Caco-2 (cell line): Measurements from ENCODE around the gene RPL12. TPM values are rescaled to one million over a fixed set of nuclear protein-coding genes. Genes with fewer than 3 reads are reported as not detected.

ENCODE experiments used
- BruUV-seq: library from RNA; stranded (reverse); fragments of 400-500 nt; replicated peaks from 2 replicates; lab custom pipeline; 2021; lab: Mats Ljungman, UMichigan
- CTCF ChIA-PET: fragments of 300-600 bp; sonication (Branson Sonifier 250); formaldehyde crosslinking; loops from one replicate; lab custom pipeline; 2022; ENCODE audit warnings: antibody characterized with exemption; lab: Charles Lee
- POLR2A ChIA-PET: fragments of 300-600 bp; sonication (Branson Sonifier 250); formaldehyde crosslinking; loops from one replicate; lab custom pipeline; 2022; ENCODE audit warnings: antibody characterized with exemption; lab: Charles Lee
- DNase-seq, 2 experiments: peaks; one replicate each; pipeline versions ENCODE4 v3.0.0 to v3.0.0-alpha.2; 2020 to 2022
- H3K27me3 ChIP-seq: replicated peaks from 2 replicates; pipeline ENCODE4 v1.6.0; 2011; ENCODE audit warnings: low read length; ENCODE audit not compliant: control insufficient read depth, insufficient read depth
- H3K36me3 ChIP-seq: 2 replicates; pipeline ENCODE4 v1.5.1; 2011; ENCODE audit warnings: low read length; ENCODE audit not compliant: control insufficient read depth, insufficient read depth
- H3K4me1 ChIP-seq: fragments of 250-450 bp; sonication (Bioruptor Pico); 2 replicates; pipeline ENCODE4 v1.5.1; 2020; ENCODE audit warnings: mild to moderate bottlenecking
- H3K4me3 ChIP-seq: 2 replicates; pipeline ENCODE4 v1.5.1; 2011; ENCODE audit warnings: low read depth, mild to moderate bottlenecking, control low read depth, low read length
- H3K9me3 ChIP-seq: fragments of 250-450 bp; sonication (Bioruptor Pico); 2 replicates; pipeline ENCODE4 v1.5.1; 2020; ENCODE audit warnings: mild to moderate bottlenecking, moderate library complexity
- H3K27ac Mint-ChIP-seq: one replicate; pipeline ENCODE4 v1.8.0; 2022; ENCODE audit warnings: mixed read lengths; ENCODE audit not compliant: unreplicated experiment
- H3K27me3 Mint-ChIP-seq: one replicate; pipeline ENCODE4 v1.8.0; 2022; ENCODE audit warnings: mixed read lengths; ENCODE audit not compliant: insufficient read depth, unreplicated experiment
- H3K36me3 Mint-ChIP-seq: one replicate; pipeline ENCODE4 v1.8.0; 2022; ENCODE audit warnings: mild to moderate bottlenecking, mixed read lengths; ENCODE audit not compliant: insufficient read depth, unreplicated experiment
- H3K4me1 Mint-ChIP-seq: one replicate; pipeline ENCODE4 v1.8.0; 2022; ENCODE audit warnings: low read depth, mixed read lengths; ENCODE audit not compliant: unreplicated experiment
- H3K4me3 Mint-ChIP-seq: one replicate; pipeline ENCODE4 v1.8.0; 2022; ENCODE audit warnings: mild to moderate bottlenecking, moderate library complexity, mixed read lengths; ENCODE audit not compliant: unreplicated experiment
- H3K9me3 Mint-ChIP-seq: one replicate; pipeline ENCODE4 v1.8.0; 2022; ENCODE audit warnings: mixed read lengths; ENCODE audit not compliant: unreplicated experiment
- CTCF ChIP-seq, 2 experiments: fragments of 200-600 bp in 1 of 2; IDR thresholded peaks; 1 replicate in 1 of 2; 2 replicates in 1 of 2; pipeline versions ENCODE4 v1.5.1 to v1.8.0; 2011 to 2022; ENCODE audit warnings: antibody characterized with exemption in 1 of 2, control low read depth in 1 of 2, inconsistent platforms in 1 of 2, low read depth in 1 of 2, low read length in 1 of 2, mild to moderate bottlenecking in 1 of 2, moderate library complexity in 1 of 2; ENCODE audit not compliant: insufficient read depth in 1 of 2, severe bottlenecking in 1 of 2, unreplicated experiment in 1 of 2
- intact Hi-C: fragments of 100-400 bp; cut with micrococcal nuclease; formaldehyde crosslinking; loops from one replicate; pipeline ENCODE4 v1.10.0; 2022; ENCODE audit not compliant: unreplicated experiment
- total RNA-seq: library from RNA; stranded (reverse); gene quantifications from 2 replicates; pipeline ENCODE4 v1.2.3, GENCODE V29; 2022

RPL12 gene
- total RNA-seq, 1 experiment from 2014 or later: 1,592 TPM

DNA sequence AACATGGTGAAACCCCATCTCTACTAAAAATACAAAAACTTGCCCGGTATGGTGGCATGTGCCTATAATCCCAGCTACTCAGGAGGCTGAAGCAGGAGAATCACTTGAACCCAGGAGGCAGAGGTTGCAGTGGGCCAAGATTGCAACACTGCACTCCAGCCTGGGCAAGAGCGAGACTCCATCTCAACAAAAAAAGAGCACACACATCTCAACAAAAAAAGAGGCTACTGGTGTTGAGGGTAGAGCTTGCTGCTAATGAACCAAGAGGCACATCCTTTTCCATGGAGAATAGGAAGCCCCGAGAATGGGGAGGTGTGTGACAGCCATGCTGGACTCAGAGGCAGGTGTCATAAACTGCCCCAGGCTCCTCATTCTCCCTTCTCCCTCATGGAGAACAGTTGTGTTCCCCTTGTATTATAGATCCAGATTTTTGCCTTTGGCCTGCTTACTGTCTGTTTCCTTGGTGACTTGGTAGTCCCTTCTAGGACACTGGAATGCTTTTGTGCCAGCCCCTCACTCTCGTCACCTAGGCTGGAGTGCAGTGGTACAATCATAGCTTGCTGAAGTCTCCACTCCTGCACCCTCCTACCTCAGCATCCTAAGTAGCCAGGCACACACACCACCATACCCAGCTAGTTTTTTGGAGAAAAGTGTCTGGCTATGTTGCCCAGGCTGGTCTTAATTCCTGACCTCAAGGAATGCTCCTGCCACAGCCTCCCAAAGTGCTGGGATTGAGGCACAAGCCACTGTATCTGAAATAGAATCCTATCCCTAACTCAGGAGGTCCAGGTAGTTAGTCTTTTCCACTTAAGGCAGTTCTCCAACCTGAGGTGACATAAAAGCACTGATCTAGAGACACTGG is 5.1 kb downstream of the RPL12 start:
- ChIA-PET CTCF (interaction anchor here (1.4 kb wide), 1 partner anchor 22 kb away, joined by 3 read pairs; the partner anchor contains the start of gene ZNF79), POLR2A (interaction anchor here (0.6 kb wide), 1 partner anchor 52 kb away, joined by 6 read pairs; no protein-coding TSS in a partner anchor)
- Histone ChIP-seq H3K9me3 (peaks cover 7% of the 10 kb centered on the region; the same call in 1 of the 2 replicates), H3K27me3 (no peaks in the 10 kb centered on the region), H3K4me1 (peaks cover 9% of the 10 kb centered on the region; the same call in 1 of the 2 replicates), H3K36me3 (peaks cover 10% of the 10 kb centered on the region), H3K4me3 (no peak overlapping the region)
- Mint-ChIP-seq H3K36me3 (peaks cover 100% of the 10 kb centered on the region), H3K9me3 (no peaks in the 10 kb centered on the region), H3K27ac (peak overlapping the region; percentile 98), H3K27me3 (peaks cover 3% of the 10 kb centered on the region), H3K4me3 (no peak overlapping the region), H3K4me1 (peaks cover 12% of the 10 kb centered on the region)
- peak in 1 of 2 experiments; percentile 71 for DNase-seq
- no TSS peak for BruUV-seq
- intact Hi-C loops: no loop called here
- TF ChIP-seq CTCF (IDR thresholded peaks at IDR 0.05; ENCODE audit: insufficient read depth in 1 of 2, low read depth in 1 of 2, low read length in 1 of 2, severe bottlenecking in 1 of 2, unreplicated experiment in 1 of 2): no peak

DNA sequence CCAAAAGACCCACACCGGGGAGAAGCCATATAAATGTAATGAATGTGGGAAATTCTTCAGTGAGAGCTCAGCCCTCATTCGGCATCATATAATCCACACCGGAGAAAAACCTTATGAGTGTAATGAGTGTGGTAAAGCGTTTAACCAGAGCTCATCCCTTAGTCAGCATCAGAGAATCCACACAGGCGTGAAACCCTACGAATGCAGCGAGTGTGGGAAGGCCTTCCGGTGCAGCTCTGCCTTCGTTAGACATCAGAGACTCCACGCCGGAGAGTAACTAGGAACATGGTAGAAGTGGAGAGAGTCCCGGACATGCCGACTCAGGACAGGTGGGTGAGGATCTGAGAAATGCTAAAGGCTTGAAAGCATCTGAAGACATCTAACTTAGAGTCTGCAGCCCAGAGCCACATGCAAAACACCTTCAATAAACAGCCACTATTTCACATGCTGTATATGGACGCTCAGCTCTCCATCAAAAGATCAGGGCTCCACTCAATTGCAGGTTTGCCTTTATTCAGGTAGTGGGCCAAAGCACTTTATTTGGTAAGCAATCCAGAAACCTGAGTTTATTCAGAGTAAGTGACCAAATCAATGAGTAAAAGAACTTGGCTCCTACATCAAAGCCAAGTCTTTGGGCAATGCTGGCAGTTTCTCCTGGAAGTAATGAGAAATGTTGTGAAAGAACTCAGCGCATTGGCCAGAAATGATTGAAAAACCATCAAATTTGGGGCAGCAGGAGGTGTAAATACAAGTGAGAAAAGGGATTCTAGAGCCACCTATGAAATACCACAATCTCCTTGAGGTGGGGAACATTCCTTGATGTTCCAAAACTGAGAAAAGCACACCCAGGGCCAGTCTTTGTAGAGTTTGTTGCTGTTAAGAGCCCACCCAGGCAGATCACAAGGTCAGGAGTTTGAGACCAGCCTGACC is 6.0 kb downstream of the RPL12 start:
- H3K27me3 Mint-ChIP-seq: peaks cover 3% of the 10 kb centered on the region
- H3K4me3 Mint-ChIP-seq: no peak overlapping the region
- Histone ChIP-seq H3K36me3 (peaks cover 10% of the 10 kb centered on the region), H3K9me3 (peaks cover 7% of the 10 kb centered on the region; the same call in 1 of the 2 replicates), H3K27me3 (no peaks in the 10 kb centered on the region), H3K4me3 (no peak overlapping the region), H3K4me1 (peaks cover 9% of the 10 kb centered on the region; the same call in 1 of the 2 replicates)
- peaks cover 10% of the 10 kb centered on the region for H3K4me1 Mint-ChIP-seq
- POLR2A ChIA-PET: interaction anchor here (1.5 to 2.0 kb wide), 2 partner anchors 22 to 48 kb away, joined by 4 to 18 read pairs; partner anchors contain the start of genes SLC2A8 and ZNF79
- no peak for DNase-seq
- H3K9me3 Mint-ChIP-seq: no peaks in the 10 kb centered on the region
- peaks cover 100% of the 10 kb centered on the region for H3K36me3 Mint-ChIP-seq
- TSS peak; percentile 23 for BruUV-seq
- peak overlapping the region; percentile 98 for H3K27ac Mint-ChIP-seq
- intact Hi-C loops: no loop called here
- CTCF ChIA-PET: no interaction called here
- no peak for TF ChIP-seq CTCF (IDR thresholded peaks at IDR 0.05; ENCODE audit: insufficient read depth in 1 of 2, low read depth in 1 of 2, low read length in 1 of 2, severe bottlenecking in 1 of 2, unreplicated experiment in 1 of 2)
